GM19099 (cell line): Measurements from ENCODE around the gene KDM4B.

Experiments used
- POLR2A ChIP-seq: IDR thresholded peaks from 3 replicates; pipeline ENCODE4 v1.6.1; 2011; ENCODE audit warnings: low read depth; ENCODE audit not compliant: insufficient read length; ENCODE audit errors: extremely low read depth

The KDM4B gene

GRCh38 chr19:5070930-5071329 lies 102.0 kb downstream of the KDM4B start:
- no peak for TF ChIP-seq POLR2A

- TF ChIP-seq POLR2A: no peak
Measured at GRCh38 chr19:5071579-5071978, 102.7 kb downstream of the KDM4B start.

- TF ChIP-seq POLR2A: no peak
Measured at GRCh38 chr19:5072115-5072514, 103.2 kb downstream of the KDM4B start.

- TF ChIP-seq POLR2A: no peak
Measured at GRCh38 chr19:5073153-5073844, 104.4 kb downstream of the KDM4B start.

GRCh38 chr19:5074407-5074806 lies 105.5 kb downstream of the KDM4B start:
- TF ChIP-seq POLR2A: no peak

- TF ChIP-seq POLR2A: no peak
Measured at GRCh38 chr19:5074830-5075394, 106.0 kb downstream of the KDM4B start.

GRCh38 chr19:5075597-5075996 lies 106.7 kb downstream of the KDM4B start:
- no peak for TF ChIP-seq POLR2A

GRCh38 chr19:5076440-5077208 lies 107.7 kb downstream of the KDM4B start:
- TF ChIP-seq POLR2A: no peak

GRCh38 chr19:5077209-5077515 lies 108.2 kb downstream of the KDM4B start:
- no peak for TF ChIP-seq POLR2A

GRCh38 chr19:5078182-5078581 lies 109.3 kb downstream of the KDM4B start:
- no peak for TF ChIP-seq POLR2A

GRCh38 chr19:5078666-5079065 lies 109.8 kb downstream of the KDM4B start:
- no peak for TF ChIP-seq POLR2A

GRCh38 chr19:5079071-5079774 lies 110.3 kb downstream of the KDM4B start:
- no peak for TF ChIP-seq POLR2A

- no peak for TF ChIP-seq POLR2A
Measured at GRCh38 chr19:5080030-5080654, 111.2 kb downstream of the KDM4B start.

- no peak for TF ChIP-seq POLR2A
Measured at GRCh38 chr19:5080809-5081208, 111.9 kb downstream of the KDM4B start.
